HepG2 (cell line): ENCODE results near the gene PRKCZ. TPM values are rescaled to one million over a fixed set of nuclear protein-coding genes. Genes with fewer than 3 reads are reported as not detected.

Source experiments
- BCL3 ChIP-seq: sonication (generic); formaldehyde crosslinking; IDR thresholded peaks from 2 replicates; pipeline ENCODE4 v1.5.1; 2020; ENCODE audit warnings: mild to moderate bottlenecking, missing genetic modification reagents, moderate library complexity
- CSRNP2 ChIP-seq: sonication (generic); formaldehyde crosslinking; conservative IDR thresholded peaks from 2 replicates; pipeline ENCODE4 v1.8.0; 2022; ENCODE audit warnings: low read depth, missing genetic modification reagents
- EHMT2 ChIP-seq: fragments of 200-600 bp; sonication (generic); IDR thresholded peaks from 2 replicates; pipeline ENCODE4 v1.7.0; 2017; ENCODE audit warnings: antibody characterized with exemption, low read depth, low read length, borderline replicate concordance
- HNF1B ChIP-seq: sonication (generic); formaldehyde crosslinking; IDR thresholded peaks from 2 replicates; pipeline ENCODE4 v1.5.1; 2020; ENCODE audit warnings: mild to moderate bottlenecking, moderate library complexity, missing genetic modification reagents
- MEF2D ChIP-seq: sonication (generic); formaldehyde crosslinking; IDR thresholded peaks from 2 replicates; pipeline ENCODE4 v1.5.1; 2020; ENCODE audit warnings: mild to moderate bottlenecking, missing genetic modification reagents
- MLXIP ChIP-seq: sonication (generic); formaldehyde crosslinking; IDR thresholded peaks from 2 replicates; pipeline ENCODE4 v1.9.0; 2021; ENCODE audit warnings: missing genetic modification reagents, borderline replicate concordance
- PAXIP1 ChIP-seq: sonication (generic); formaldehyde crosslinking; conservative IDR thresholded peaks from 2 replicates; pipeline ENCODE4 v1.4.0; 2020; ENCODE audit warnings: mild to moderate bottlenecking, missing genetic modification reagents, moderate library complexity
- PCBP1 ChIP-seq: fragments of 200-400 bp; formaldehyde crosslinking; IDR thresholded peaks from 2 replicates; pipeline ENCODE4 v1.6.1; 2017; ENCODE audit warnings: mild to moderate bottlenecking, low read depth, low read length, borderline replicate concordance
- ZBTB46 ChIP-seq: sonication (generic); formaldehyde crosslinking; IDR thresholded peaks from 2 replicates; pipeline ENCODE4 v1.4.0; 2020; ENCODE audit warnings: mild to moderate bottlenecking, missing genetic modification reagents, borderline replicate concordance
- ZNF781 ChIP-seq: sonication (generic); formaldehyde crosslinking; IDR thresholded peaks from 2 replicates; pipeline ENCODE4 v1.5.1; 2020; ENCODE audit warnings: borderline replicate concordance, mild to moderate bottlenecking, missing genetic modification reagents; ENCODE audit errors: not compliant biosample characterization
- polyA plus RNA-seq, 8 experiments: library from polyadenylated mRNA; depleted of rRNA in 3 of 8; stranded (reverse) in 7 of 8; unstranded in 1 of 8; fragments of >200 nt; fragmentation: Illumina TruSeq in 4 of 8; extraction: Trizol in 4 of 8; gene quantifications; 2 replicates each; pipeline versions ENCODE4 v1.2.1 to v1.2.3, GENCODE V29; 2011 to 2016; ENCODE audit warnings: low read depth in 4 of 8, missing spikeins in 1 of 8, mixed read lengths in 1 of 8; ENCODE audit not compliant: insufficient read depth in 1 of 8
- total RNA-seq, 5 experiments: library from RNA; depleted of rRNA; stranded (reverse); fragments of >200 nt; fragmentation: Illumina TruSeq; extraction: Trizol; gene quantifications; 2 replicates each; pipeline ENCODE4 v1.2.3, GENCODE V29; 2016; ENCODE audit warnings: low read depth in 1 of 5

Gene PRKCZ
- total and polyA plus RNA-seq, 2 of the 13 experiments (the other 11 are each of a cell fraction or from before 2014, with no cell fraction given) = 34.7 to 85.2 TPM

- TF ChIP-seq HNF1B (CRISPR knock-in tag) (peak; percentile 40; the same call in 1 of the 2 replicates), PAXIP1 (no peak), BCL3 (CRISPR knock-in tag) (no peak), CSRNP2 (CRISPR knock-in tag) (no peak), EHMT2 (no peak), ZNF781 (CRISPR knock-in tag) (no peak), ZBTB46 (CRISPR knock-in tag) (no peak), MLXIP (no peak), PCBP1 (no peak), MEF2D (CRISPR knock-in tag) (no peak)
Measured at GRCh38 chr1:2214541-2215241, 164.5 kb downstream of the PRKCZ start (continued).
